WTC11 (cell line): Measurements from ENCODE around the gene CEBPG. TPM values are rescaled to one million over a fixed set of nuclear protein-coding genes. Genes with fewer than 3 reads are reported as not detected.

ENCODE experiments used
- ATAC-seq: fragments of 200-7000 bp; cut with Tn5 transposase; 2 replicates; pipeline ENCODE4 v1.10.0; 2021; ENCODE audit warnings: mild to moderate bottlenecking, moderate library complexity
- CTCF ChIA-PET: fragments of 300-600 bp; sonication (Branson Sonifier 250); formaldehyde crosslinking; loops from one replicate; lab custom pipeline; 2021; ENCODE audit warnings: antibody characterized with exemption; lab: Charles Lee
- POLR2A ChIA-PET: fragments of 350-600 bp; sonication (Branson Sonifier 250); formaldehyde crosslinking; loops from one replicate; lab custom pipeline; 2021; ENCODE audit warnings: antibody characterized with exemption; lab: Charles Lee
- DNase-seq: peaks from one replicate; pipeline ENCODE4 v3.0.0; 2021; ENCODE audit warnings: low spot score
- H3K27ac Mint-ChIP-seq: 2 replicates; pipeline ENCODE4 v1.8.0; 2021; ENCODE audit warnings: mixed read lengths
- H3K27me3 Mint-ChIP-seq: 2 replicates; pipeline ENCODE4 v1.8.0; 2021; ENCODE audit warnings: low read depth, mild to moderate bottlenecking, moderate library complexity, mixed read lengths
- H3K36me3 Mint-ChIP-seq: 2 replicates; pipeline ENCODE4 v1.8.0; 2021; ENCODE audit warnings: mixed read lengths
- H3K4me1 Mint-ChIP-seq: 2 replicates; pipeline ENCODE4 v1.8.0; 2022; ENCODE audit warnings: mixed read lengths
- H3K4me3 Mint-ChIP-seq: 2 replicates; pipeline ENCODE4 v1.8.0; 2021; ENCODE audit warnings: mild to moderate bottlenecking, moderate library complexity, mixed read lengths
- H3K9me3 Mint-ChIP-seq: 2 replicates; pipeline ENCODE4 v1.8.0; 2021; ENCODE audit warnings: mixed read lengths
- CBFB ChIP-seq: sonication (generic); formaldehyde crosslinking; IDR thresholded peaks from 2 replicates; pipeline ENCODE4 v1.8.1; 2022; ENCODE audit warnings: mild to moderate bottlenecking, low read depth, missing genetic modification reagents
- CREB1 ChIP-seq: sonication (generic); formaldehyde crosslinking; IDR thresholded peaks from 2 replicates; pipeline ENCODE4 v1.8.0; 2023; ENCODE audit warnings: mild to moderate bottlenecking, missing genetic modification reagents
- CREM ChIP-seq: sonication (generic); formaldehyde crosslinking; IDR thresholded peaks from 2 replicates; pipeline ENCODE4 v1.8.1; 2022; ENCODE audit warnings: mild to moderate bottlenecking, missing genetic modification reagents, moderate library complexity
- ETV6 ChIP-seq: sonication (generic); formaldehyde crosslinking; IDR thresholded peaks from 2 replicates; pipeline ENCODE4 v1.8.1; 2022; ENCODE audit warnings: mild to moderate bottlenecking, missing genetic modification reagents
- FOXJ3 ChIP-seq: sonication (generic); formaldehyde crosslinking; IDR thresholded peaks from 2 replicates; pipeline ENCODE4 v1.9.0; 2021; ENCODE audit warnings: missing genetic modification reagents, mild to moderate bottlenecking, borderline replicate concordance
- GABPB1 ChIP-seq: sonication (generic); formaldehyde crosslinking; IDR thresholded peaks from 2 replicates; pipeline ENCODE4 v1.8.1; 2023; ENCODE audit warnings: mild to moderate bottlenecking, missing genetic modification reagents
- GRHL2 ChIP-seq: fragments of 250-450 bp; sonication (Bioruptor Pico); IDR thresholded peaks from 2 replicates; pipeline ENCODE4 v1.8.0; 2022; ENCODE audit warnings: mild to moderate bottlenecking, moderate library complexity; ENCODE audit not compliant: insufficient replicate concordance, severe bottlenecking
- JAZF1 ChIP-seq: fragments of 250-450 bp; sonication (Bioruptor Pico); IDR thresholded peaks from 2 replicates; pipeline ENCODE4 v1.9.0; 2021; ENCODE audit warnings: moderate library complexity, mild to moderate bottlenecking, inconsistent platforms
- NFE2L1 ChIP-seq: sonication (generic); formaldehyde crosslinking; IDR thresholded peaks from 2 replicates; pipeline ENCODE4 v1.8.1; 2023; ENCODE audit warnings: missing genetic modification reagents
- NR1H2 ChIP-seq: sonication (generic); formaldehyde crosslinking; IDR thresholded peaks from 2 replicates; pipeline ENCODE4 v1.9.0; 2021; ENCODE audit warnings: mild to moderate bottlenecking, moderate library complexity, missing genetic modification reagents
- ZNF121 ChIP-seq: sonication (generic); formaldehyde crosslinking; IDR thresholded peaks from 2 replicates; pipeline ENCODE4 v1.8.0; 2023; ENCODE audit warnings: missing genetic modification reagents
- ZNF232 ChIP-seq: sonication (generic); formaldehyde crosslinking; IDR thresholded peaks from 2 replicates; pipeline ENCODE4 v1.8.0; 2022; ENCODE audit warnings: mild to moderate bottlenecking, missing genetic modification reagents
- ZNF423 ChIP-seq: fragments of 250-450 bp; sonication (Bioruptor Pico); IDR thresholded peaks from 2 replicates; pipeline ENCODE4 v2.1.2; 2022; ENCODE audit warnings: mild to moderate bottlenecking, moderate library complexity
- total RNA-seq: library from RNA; stranded (reverse); gene quantifications from 3 replicates; pipeline ENCODE4 v1.2.3, GENCODE V29; 2021
- TF ChIP-seq, protein P1 (sequence below): sonication (generic); formaldehyde crosslinking; IDR thresholded peaks from 2 replicates; pipeline ENCODE4 v1.8.0; 2023; ENCODE audit warnings: missing genetic modification reagents
- TF ChIP-seq, protein P2 (sequence below): sonication (generic); formaldehyde crosslinking; IDR thresholded peaks from 2 replicates; pipeline ENCODE4 v1.8.1; 2022; ENCODE audit warnings: low read depth, mild to moderate bottlenecking, moderate library complexity, missing genetic modification reagents, borderline replicate concordance
- TF ChIP-seq, protein P3 (sequence below): sonication (generic); formaldehyde crosslinking; IDR thresholded peaks from 2 replicates; pipeline ENCODE4 v1.8.1; 2023; ENCODE audit warnings: mild to moderate bottlenecking, missing genetic modification reagents, moderate library complexity
- TF ChIP-seq, protein P4 (sequence below): fragments of 200-600 bp; IDR thresholded peaks from 2 replicates; pipeline ENCODE4 v1.8.0; 2022; ENCODE audit warnings: antibody characterized with exemption
- TF ChIP-seq, protein P5 (sequence below): fragments of 250-450 bp; sonication (Bioruptor Pico); IDR thresholded peaks from 2 replicates; pipeline ENCODE4 v2.1.2; 2022; ENCODE audit warnings: mild to moderate bottlenecking, moderate library complexity
- TF ChIP-seq, protein P6 (sequence below): sonication (generic); formaldehyde crosslinking; IDR thresholded peaks from 2 replicates; pipeline ENCODE4 v1.8.1; 2022; ENCODE audit warnings: missing genetic modification reagents, borderline replicate concordance

The CEBPG gene
- total RNA-seq, 1 experiment from 2014 or later, result 33.1 TPM

DNA sequence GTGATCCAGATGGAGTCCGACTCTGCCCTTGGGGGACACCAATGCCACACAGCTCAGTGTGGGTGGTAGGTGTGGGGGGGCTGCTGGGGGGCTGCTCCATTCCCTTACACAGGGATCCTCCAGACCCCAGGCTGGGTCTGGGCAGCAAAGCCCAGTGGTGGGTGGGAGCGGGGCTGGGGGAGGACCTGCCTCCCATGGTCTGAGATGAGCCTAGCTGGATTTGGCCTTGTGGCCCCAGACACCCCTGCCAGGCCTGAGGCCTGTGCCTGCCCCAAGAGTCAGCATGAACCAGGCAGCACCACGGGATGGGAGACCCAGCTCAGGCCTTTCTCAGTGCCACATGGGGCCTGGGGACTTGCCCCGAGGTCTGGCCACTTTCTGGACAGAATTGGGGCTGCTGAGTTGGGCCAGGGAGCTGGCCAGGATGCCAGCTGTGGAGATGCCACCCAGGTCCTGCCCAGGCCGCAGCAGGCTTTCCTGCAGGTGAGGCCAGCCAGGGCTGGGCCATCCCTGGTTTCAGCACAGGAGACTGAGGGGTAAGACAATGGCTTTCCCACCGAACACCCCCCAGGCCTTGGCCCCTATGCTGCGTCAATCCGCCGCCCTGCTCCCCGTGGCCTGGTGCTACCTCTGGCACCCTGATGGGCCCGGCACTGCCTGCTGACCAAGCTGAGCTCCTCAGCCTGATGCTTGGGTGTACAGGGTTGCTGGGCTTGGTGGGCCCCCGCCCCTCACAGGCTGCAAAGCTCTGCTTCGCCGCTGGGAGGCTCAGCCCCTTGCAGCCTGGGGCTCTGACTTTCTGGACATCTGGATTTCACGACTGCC is 24.2 kb downstream of the CEBPG start (continued):
- no peak for TF ChIP-seq FOXJ3 (CRISPR knock-in tag)
- no peak for TF ChIP-seq CREB1
- TF ChIP-seq, protein P1, sequence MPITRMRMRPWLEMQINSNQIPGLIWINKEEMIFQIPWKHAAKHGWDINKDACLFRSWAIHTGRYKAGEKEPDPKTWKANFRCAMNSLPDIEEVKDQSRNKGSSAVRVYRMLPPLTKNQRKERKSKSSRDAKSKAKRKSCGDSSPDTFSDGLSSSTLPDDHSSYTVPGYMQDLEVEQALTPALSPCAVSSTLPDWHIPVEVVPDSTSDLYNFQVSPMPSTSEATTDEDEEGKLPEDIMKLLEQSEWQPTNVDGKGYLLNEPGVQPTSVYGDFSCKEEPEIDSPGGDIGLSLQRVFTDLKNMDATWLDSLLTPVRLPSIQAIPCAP (CRISPR knock-in tag), result no peak
- TF ChIP-seq, protein P2, sequence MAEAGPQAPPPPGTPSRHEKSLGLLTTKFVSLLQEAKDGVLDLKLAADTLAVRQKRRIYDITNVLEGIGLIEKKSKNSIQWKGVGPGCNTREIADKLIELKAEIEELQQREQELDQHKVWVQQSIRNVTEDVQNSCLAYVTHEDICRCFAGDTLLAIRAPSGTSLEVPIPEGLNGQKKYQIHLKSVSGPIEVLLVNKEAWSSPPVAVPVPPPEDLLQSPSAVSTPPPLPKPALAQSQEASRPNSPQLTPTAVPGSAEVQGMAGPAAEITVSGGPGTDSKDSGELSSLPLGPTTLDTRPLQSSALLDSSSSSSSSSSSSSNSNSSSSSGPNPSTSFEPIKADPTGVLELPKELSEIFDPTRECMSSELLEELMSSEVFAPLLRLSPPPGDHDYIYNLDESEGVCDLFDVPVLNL (CRISPR knock-in tag), result no peak
- no peak for TF ChIP-seq ZNF423
- no peak for TF ChIP-seq CREM

DNA sequence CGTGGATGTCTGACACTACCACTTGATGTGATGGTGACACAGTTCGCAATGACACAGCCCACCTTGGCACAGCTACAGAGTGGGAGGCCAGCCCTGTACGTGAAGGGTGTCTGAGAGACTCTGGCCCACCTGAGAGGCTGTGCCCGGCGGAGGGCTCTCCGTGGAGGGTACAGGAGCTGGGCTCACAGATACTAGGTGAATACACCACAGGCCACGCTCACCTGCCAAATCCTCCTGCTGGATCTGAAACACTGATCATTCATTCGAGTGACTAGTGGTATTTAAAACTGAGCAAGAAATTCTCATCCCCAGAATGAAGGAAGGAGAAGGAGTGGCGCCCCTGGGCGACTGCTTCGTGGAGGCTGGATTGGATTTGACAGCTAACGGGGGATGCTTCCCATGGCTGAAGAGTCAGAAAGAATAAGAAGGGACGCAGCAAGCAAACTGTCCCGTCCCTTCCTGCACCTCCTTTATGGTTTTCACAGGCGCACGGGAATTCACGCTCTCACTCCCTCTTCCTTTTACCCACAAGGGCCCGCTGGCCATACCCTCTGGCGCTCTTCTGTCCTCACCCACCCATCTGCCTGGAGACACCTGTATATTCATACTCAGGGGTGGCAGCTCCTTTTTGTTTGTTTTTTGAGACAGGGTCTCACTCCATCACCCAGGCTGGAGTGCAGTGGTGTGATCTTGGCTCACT is 25.0 kb downstream of the CEBPG start:
- DNase-seq (no peak), ATAC-seq (no peak)
- Mint-ChIP-seq H3K4me1 (peaks cover 10% of the 10 kb centered on the region), H3K36me3 (no peaks in the 10 kb centered on the region), H3K9me3 (no peaks in the 10 kb centered on the region), H3K27me3 (no peaks in the 10 kb centered on the region), H3K4me3 (no peak overlapping the region), H3K27ac (peak overlapping the region; percentile 49; the same call in 1 of the 2 replicates)
- ChIA-PET CTCF (interaction anchor here (0.5 to 6.2 kb wide), 32 partner anchors 9 to 380 kb away, joined by 3 to 46 read pairs (median 4); partner anchors contain the start of genes CEBPA and CEBPG), POLR2A (interaction anchor here (0.6 to 2.7 kb wide), 3 partner anchors 21 to 594 kb away, joined by 6 to 10 read pairs (median 7); partner anchors contain the start of gene CEBPG)
- TF ChIP-seq NR1H2 (CRISPR knock-in tag) (no peak), GRHL2 (no peak), ETV6 (CRISPR knock-in tag) (no peak)
- TF ChIP-seq, protein P3, sequence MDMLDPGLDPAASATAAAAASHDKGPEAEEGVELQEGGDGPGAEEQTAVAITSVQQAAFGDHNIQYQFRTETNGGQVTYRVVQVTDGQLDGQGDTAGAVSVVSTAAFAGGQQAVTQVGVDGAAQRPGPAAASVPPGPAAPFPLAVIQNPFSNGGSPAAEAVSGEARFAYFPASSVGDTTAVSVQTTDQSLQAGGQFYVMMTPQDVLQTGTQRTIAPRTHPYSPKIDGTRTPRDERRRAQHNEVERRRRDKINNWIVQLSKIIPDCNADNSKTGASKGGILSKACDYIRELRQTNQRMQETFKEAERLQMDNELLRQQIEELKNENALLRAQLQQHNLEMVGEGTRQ (CRISPR knock-in tag), result no peak
- TF ChIP-seq, protein P4, sequence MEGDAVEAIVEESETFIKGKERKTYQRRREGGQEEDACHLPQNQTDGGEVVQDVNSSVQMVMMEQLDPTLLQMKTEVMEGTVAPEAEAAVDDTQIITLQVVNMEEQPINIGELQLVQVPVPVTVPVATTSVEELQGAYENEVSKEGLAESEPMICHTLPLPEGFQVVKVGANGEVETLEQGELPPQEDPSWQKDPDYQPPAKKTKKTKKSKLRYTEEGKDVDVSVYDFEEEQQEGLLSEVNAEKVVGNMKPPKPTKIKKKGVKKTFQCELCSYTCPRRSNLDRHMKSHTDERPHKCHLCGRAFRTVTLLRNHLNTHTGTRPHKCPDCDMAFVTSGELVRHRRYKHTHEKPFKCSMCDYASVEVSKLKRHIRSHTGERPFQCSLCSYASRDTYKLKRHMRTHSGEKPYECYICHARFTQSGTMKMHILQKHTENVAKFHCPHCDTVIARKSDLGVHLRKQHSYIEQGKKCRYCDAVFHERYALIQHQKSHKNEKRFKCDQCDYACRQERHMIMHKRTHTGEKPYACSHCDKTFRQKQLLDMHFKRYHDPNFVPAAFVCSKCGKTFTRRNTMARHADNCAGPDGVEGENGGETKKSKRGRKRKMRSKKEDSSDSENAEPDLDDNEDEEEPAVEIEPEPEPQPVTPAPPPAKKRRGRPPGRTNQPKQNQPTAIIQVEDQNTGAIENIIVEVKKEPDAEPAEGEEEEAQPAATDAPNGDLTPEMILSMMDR, result no peak
- TF ChIP-seq, protein P5, sequence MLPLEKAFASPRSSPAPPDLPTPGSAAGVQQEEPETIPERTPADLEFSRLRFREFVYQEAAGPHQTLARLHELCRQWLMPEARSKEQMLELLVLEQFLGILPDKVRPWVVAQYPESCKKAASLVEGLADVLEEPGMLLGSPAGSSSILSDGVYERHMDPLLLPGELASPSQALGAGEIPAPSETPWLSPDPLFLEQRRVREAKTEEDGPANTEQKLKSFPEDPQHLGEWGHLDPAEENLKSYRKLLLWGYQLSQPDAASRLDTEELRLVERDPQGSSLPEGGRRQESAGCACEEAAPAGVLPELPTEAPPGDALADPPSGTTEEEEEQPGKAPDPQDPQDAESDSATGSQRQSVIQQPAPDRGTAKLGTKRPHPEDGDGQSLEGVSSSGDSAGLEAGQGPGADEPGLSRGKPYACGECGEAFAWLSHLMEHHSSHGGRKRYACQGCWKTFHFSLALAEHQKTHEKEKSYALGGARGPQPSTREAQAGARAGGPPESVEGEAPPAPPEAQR (CRISPR knock-in tag), result no peak

DNA sequence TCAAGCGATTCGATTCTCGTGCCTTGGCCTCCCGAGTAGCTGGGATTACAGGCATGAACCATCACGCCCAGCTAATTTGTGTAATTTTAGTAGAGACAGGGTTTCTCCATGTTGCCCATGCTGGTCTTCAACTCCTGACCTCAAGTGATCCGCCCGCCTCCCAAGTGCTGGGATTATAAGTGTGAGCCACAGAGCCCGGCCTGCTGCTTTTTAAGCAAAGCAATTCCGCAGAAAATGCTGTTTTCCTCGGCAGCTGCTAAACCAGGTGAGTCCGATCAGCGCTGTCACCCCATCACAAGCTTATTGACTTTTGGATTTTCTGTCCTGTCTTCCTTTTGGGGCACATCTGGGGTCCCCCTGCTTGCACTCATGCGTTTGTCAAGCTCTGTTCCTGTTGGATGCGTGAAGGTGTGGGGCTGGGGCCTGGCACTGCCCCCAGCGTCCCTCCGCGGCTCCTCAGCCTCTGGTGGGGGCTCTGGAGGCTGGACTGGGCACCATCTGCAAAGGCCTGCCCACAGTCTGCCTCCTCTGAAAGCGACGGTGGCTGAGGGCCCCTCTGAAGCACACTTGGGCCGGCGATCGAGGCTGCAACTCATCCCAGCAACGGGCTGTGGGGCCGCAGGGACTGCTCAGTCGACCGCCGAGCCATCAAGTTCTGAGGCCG is 25.7 kb downstream of the CEBPG start:
- POLR2A ChIA-PET, result interaction anchor here (2.7 kb wide), 1 partner anchor 25 kb away, joined by 10 read pairs; the partner anchor contains the start of gene CEBPG
- no peak for TF ChIP-seq CREB1
- no peak for TF ChIP-seq CBFB
- no peak for TF ChIP-seq ZNF423
- TF ChIP-seq ZNF121 (CRISPR knock-in tag), result no peak
- TF ChIP-seq GABPB1, result no peak
- TF ChIP-seq, protein P6, sequence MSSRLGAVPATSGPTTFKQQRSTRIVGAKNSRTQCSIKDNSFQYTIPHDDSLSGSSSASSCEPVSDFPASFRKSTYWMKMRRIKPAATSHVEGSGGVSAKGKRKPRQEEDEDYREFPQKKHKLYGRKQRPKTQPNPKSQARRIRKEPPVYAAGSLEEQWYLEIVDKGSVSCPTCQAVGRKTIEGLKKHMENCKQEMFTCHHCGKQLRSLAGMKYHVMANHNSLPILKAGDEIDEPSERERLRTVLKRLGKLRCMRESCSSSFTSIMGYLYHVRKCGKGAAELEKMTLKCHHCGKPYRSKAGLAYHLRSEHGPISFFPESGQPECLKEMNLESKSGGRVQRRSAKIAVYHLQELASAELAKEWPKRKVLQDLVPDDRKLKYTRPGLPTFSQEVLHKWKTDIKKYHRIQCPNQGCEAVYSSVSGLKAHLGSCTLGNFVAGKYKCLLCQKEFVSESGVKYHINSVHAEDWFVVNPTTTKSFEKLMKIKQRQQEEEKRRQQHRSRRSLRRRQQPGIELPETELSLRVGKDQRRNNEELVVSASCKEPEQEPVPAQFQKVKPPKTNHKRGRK (CRISPR knock-in tag), result no peak
- TF ChIP-seq NFE2L1 (CRISPR knock-in tag), result no peak
- no peak for TF ChIP-seq JAZF1 (CRISPR knock-in tag)
- no peak for TF ChIP-seq ZNF232
- ATAC-seq (no peak), DNase-seq (peak; percentile 9)
- Mint-ChIP-seq H3K4me3 (no peak overlapping the region), H3K4me1 (peaks cover 5% of the 10 kb centered on the region), H3K27ac (peak overlapping the region; percentile 21; the same call in 1 of the 2 replicates), H3K9me3 (no peaks in the 10 kb centered on the region), H3K36me3 (no peaks in the 10 kb centered on the region), H3K27me3 (no peaks in the 10 kb centered on the region)
- CTCF ChIA-PET, result interaction anchor here (0.7 to 6.2 kb wide), 11 partner anchors 8 to 379 kb away, joined by 3 to 46 read pairs (median 5); partner anchors contain the start of gene CEBPG
